NCI-H2029 treated with DMSO at 0.1 percent for 48 hours (cell line): Measurements from ENCODE around the gene GPR141.
"Not testable (repeated sequence)": the region's sequence is repeated elsewhere in the genome, so short reads cannot be mapped to it uniquely, and the experiment has no call there.

Source experiments
- DNase-seq: peaks from one replicate; lab custom pipeline; 2025; lab: John Stamatoyannopoulos, UW

The GPR141 gene

GRCh38 chr7:37686556-37687345 lies 3.2 kb downstream of the GPR141 start:
- DNase-seq = no peak

GRCh38 chr7:37690206-37690605 lies 6.6 kb downstream of the GPR141 start:
- no peak for DNase-seq

- no peak for DNase-seq
Observed at GRCh38 chr7:37694208-37695094, 10.9 kb downstream of the GPR141 start.

- DNase-seq = no peak
Observed at GRCh38 chr7:37698276-37698675, 14.7 kb downstream of the GPR141 start.

- no peak for DNase-seq
Observed at GRCh38 chr7:37698782-37699181, 15.2 kb downstream of the GPR141 start.

- DNase-seq = no peak
Observed at GRCh38 chr7:37701769-37702168, 18.2 kb downstream of the GPR141 start.

- DNase-seq = no peak
Observed at GRCh38 chr7:37703361-37703760, 19.8 kb downstream of the GPR141 start.

GRCh38 chr7:37704328-37704833 lies 20.8 kb downstream of the GPR141 start:
- not testable (repeated sequence) for DNase-seq

- no peak for DNase-seq
Observed at GRCh38 chr7:37705976-37706375, 22.4 kb downstream of the GPR141 start.

GRCh38 chr7:37706804-37707203 lies 23.2 kb downstream of the GPR141 start:
- no peak for DNase-seq

GRCh38 chr7:37707754-37708485 lies 24.4 kb downstream of the GPR141 start:
- no peak for DNase-seq

GRCh38 chr7:37709631-37710509 lies 26.3 kb downstream of the GPR141 start:
- no peak for DNase-seq

- no peak for DNase-seq
Observed at GRCh38 chr7:37713613-37714012, 30.0 kb downstream of the GPR141 start.

- no peak for DNase-seq
Observed at GRCh38 chr7:37714606-37715005, 31.0 kb downstream of the GPR141 start.

- no peak for DNase-seq
Observed at GRCh38 chr7:37718585-37718984, 35.0 kb downstream of the GPR141 start.

- no peak for DNase-seq
Observed at GRCh38 chr7:37719077-37719476, 35.5 kb downstream of the GPR141 start.

- no peak for DNase-seq
Observed at GRCh38 chr7:37724732-37725131, 41.2 kb downstream of the GPR141 start.

- no peak for DNase-seq
Observed at GRCh38 chr7:37726016-37726415, 42.5 kb downstream of the GPR141 start.

- no peak for DNase-seq
Observed at GRCh38 chr7:37728747-37729146, 45.2 kb downstream of the GPR141 start.

GRCh38 chr7:37729181-37729580 lies 45.6 kb downstream of the GPR141 start:
- no peak for DNase-seq

GRCh38 chr7:37730501-37730900 lies 46.9 kb downstream of the GPR141 start:
- DNase-seq = no peak
